GM21390 (cell line): ENCODE measurements around the gene TKT.

ENCODE experiments used
- ATAC-seq: cut with Tn5 transposase; IDR thresholded peaks from one replicate; pipeline ENCODE4 v1.9.1; 2021; ENCODE audit not compliant: unreplicated experiment

Gene TKT

DNA sequence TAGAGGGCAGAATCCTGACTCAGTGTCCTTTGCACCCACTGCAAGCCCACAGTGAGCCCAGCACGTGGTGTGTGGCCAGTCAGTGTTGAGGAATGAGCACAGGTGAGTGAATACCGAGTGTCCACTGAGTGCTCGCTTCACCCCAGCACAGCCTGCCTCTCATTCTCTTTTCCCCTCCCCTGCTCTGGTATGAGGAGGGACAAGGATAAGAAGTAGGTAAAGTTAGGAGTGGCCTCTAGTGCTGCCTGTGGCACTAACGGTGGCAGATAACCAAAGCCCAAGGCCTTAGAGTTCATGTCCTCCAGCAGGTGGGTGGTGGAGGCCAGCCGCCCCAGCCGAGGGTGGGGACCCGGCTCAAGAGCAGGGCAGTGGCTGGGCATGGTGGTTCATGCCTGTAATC is 56.8 kb downstream of the TKT start:
- no peak for ATAC-seq

- no peak for ATAC-seq
These were observed 57.4 kb downstream of the TKT start for GRCh38 chr3:53198256-53198977.

DNA sequence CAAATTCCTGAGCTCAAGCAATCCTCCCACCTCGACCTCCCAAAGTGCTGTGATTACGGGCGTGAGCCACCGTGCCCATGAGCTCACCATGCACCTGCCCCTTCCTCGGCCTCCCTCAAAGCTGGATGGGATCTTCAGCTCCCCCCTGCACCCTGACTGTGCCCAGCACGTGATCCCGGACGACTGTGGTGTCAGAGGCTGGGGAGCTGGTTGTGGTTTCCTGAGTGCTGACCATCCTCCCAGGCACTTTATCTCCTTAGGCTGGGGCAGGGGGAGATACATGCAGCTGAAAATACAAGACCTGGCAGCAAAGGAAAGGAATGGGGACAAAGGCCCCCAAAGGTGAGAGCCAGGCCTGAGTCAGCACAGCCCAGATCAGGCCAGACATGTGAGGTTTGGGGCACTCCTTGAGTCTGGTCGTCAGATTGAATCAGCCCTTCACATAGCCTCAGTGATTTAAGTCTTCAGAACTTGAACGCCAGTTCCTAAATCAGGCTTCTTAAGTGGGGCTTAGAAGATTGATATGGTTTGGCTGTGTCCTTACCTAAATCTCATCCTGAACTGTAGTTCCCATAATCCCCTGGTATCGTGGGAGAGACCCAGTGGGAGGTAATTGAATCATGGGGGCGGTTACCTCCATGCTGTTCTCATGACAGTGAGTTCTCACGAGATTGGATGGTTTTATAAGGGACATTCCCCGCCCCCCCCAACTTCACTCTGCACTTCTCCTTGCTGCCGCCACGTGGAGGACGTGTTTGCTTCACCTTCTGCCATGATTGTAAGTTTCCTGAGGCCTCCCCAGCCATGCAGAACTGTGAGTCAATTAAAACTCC is 59.0 kb downstream of the TKT start:
- no peak for ATAC-seq

GRCh38 chr3:53195602-53196574 is 59.9 kb downstream of the TKT start:
- ATAC-seq: no peak

DNA sequence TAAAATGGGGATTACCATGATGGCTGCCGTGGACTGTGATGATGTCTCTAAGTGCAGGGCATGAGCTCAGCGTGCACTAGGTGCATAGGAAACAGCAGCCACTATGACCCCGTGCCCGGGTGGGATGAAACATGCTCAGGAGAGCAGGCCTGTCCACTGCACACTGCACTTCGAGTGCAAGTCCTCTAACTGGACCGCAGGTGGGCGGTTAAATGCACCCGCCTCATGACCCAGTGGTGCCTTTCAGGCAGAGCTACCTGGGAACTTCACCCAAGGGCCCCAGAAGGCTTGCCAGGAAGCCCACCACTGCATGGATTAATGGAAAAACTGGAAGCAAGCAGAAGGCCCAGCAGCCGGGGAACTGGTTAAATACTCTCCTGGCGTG is 60.8 kb downstream of the TKT start:
- ATAC-seq: no peak

- ATAC-seq: no peak
These were observed 61.4 kb downstream of the TKT start for GRCh38 chr3:53194210-53195065.

- ATAC-seq: no peak
These were observed 62.2 kb downstream of the TKT start for GRCh38 chr3:53193466-53194209.

DNA sequence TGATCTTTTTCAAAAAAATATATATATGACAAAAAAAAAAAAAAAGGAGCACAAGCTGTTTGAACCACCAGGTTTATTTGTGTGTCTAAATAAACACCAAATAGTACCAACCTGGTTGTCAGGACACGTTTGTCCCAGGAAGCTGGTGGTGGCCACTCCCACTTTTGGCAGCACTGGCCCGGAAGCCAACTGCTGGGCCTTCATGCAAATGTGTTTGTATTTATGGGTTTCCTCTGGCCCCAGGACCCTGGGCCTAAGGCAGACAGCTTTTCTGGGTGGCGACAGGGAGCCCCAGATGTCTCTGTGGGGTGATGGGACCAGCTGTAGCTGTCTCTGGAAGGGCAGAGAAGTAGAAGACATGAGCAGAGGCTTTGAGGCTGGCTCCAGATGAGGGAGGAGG is 63.2 kb downstream of the TKT start:
- peak; percentile 50 for ATAC-seq

DNA sequence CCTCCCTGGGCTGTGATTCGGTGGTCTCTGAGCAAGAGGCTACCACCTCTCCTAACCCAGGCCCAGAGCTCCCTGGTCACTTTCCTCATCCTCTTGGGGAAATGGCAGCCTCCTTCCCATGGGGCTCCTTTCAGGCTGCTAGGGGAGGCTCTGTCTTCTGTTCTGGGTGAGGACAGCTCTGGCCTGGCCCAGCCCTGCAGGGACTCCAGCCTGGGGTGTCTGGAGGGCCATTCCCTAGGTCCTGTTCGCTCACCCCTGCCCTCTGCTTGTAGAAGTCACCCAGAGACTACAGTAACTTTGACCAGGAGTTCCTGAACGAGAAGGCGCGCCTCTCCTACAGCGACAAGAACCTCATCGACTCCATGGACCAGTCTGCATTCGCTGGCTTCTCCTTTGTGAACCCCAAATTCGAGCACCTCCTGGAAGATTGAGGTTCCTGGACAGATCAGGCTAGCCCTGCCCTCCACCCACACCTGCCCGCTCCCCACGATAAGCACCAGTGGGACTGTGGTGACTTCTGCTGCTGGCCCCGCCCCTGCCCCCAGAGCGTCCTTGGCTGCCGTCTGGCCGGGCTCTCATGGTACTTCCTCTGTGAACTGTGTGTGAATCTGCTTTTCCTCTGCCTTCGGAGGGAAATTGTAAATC is 63.9 kb downstream of the TKT start:
- no peak for ATAC-seq

GRCh38 chr3:53190659-53191058 is 65.2 kb downstream of the TKT start:
- ATAC-seq: peak; percentile 64

GRCh38 chr3:53189276-53189675 is 66.5 kb downstream of the TKT start:
- no peak for ATAC-seq

- ATAC-seq: no peak
These were observed 67.1 kb downstream of the TKT start for GRCh38 chr3:53188720-53189119.

GRCh38 chr3:53188136-53188685 is 67.6 kb downstream of the TKT start:
- no peak for ATAC-seq

- ATAC-seq: no peak
These were observed 68.4 kb downstream of the TKT start for GRCh38 chr3:53187430-53187829.

- ATAC-seq: no peak
These were observed 69.1 kb downstream of the TKT start for GRCh38 chr3:53186726-53187125.

GRCh38 chr3:53185761-53186465 is 69.9 kb downstream of the TKT start:
- ATAC-seq: no peak

DNA sequence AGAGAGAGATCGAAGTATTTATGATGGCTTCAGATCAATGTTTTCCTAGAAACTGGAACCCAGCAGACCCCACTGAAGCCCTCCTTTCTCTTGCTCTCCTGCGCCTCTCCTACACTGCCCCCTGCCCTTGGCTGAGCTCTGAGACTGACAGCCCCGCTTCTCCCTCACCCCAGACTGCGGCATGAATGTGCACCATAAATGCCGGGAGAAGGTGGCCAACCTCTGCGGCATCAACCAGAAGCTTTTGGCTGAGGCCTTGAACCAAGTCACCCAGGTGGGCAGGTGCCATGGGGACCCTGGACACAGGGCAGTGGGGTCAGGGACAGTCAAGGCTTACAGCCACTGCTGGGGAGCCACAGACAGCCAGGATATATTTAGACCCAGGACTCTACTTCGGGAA is 71.1 kb downstream of the TKT start:
- ATAC-seq: no peak

GRCh38 chr3:53183514-53183913 is 72.3 kb downstream of the TKT start:
- ATAC-seq: no peak
